GM12873 (cell line): ENCODE data around the gene CRLF2.

Experiments used
- TF ChIP-seq, protein P1 (sequence below): IDR thresholded peaks from 2 replicates; pipeline ENCODE4 v1.5.1; 2012; ENCODE audit warnings: low read depth, mild to moderate bottlenecking, moderate library complexity, low read length, control low read depth; ENCODE audit not compliant: insufficient read depth; ENCODE audit errors: missing control alignments

Gene CRLF2

DNA sequence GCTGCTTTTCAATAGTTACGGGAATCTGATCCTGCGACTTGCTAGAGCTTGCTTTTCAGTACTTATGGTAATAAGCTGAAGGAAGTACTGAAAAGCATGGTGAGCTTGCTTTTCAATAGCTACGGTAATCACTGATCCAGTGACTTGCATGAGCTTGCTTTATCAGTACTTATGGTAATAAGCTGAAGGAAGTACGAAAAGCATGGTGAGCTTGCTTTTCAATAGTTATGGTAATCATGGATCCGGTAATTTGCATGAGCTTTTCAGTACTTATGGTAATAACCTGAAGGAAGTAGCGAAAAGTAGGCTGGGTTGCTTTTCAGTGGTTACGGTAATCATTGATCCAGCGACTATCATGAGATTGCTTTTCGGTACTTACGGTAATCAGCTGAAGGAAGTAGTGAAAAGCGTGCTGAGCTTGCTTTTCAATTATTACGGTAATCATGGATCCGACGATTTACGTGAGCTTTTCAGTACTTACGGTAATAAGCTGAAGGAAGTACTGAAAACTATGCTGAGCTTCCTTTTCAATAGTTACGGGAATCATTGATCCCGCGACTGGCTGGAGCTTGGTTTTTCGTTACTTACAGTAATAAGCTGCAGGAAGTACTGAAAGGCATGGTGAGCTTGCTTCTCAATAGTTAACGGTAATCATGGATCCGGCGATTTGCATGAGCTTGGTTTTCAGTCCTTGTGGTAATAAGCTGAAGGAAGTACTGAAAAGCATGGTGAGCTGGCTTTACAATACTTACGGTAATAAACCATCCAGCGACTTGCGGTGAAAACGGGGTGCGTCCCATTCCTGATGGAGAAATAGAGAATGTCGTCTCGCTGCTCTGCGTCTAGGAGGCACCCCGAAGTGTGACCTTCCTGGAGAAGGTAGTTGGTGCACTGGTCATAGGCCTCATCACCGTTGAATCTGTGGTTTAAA is 6.5 kb downstream of the CRLF2 start:
- TF ChIP-seq, protein P1, sequence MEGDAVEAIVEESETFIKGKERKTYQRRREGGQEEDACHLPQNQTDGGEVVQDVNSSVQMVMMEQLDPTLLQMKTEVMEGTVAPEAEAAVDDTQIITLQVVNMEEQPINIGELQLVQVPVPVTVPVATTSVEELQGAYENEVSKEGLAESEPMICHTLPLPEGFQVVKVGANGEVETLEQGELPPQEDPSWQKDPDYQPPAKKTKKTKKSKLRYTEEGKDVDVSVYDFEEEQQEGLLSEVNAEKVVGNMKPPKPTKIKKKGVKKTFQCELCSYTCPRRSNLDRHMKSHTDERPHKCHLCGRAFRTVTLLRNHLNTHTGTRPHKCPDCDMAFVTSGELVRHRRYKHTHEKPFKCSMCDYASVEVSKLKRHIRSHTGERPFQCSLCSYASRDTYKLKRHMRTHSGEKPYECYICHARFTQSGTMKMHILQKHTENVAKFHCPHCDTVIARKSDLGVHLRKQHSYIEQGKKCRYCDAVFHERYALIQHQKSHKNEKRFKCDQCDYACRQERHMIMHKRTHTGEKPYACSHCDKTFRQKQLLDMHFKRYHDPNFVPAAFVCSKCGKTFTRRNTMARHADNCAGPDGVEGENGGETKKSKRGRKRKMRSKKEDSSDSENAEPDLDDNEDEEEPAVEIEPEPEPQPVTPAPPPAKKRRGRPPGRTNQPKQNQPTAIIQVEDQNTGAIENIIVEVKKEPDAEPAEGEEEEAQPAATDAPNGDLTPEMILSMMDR, result no peak

DNA sequence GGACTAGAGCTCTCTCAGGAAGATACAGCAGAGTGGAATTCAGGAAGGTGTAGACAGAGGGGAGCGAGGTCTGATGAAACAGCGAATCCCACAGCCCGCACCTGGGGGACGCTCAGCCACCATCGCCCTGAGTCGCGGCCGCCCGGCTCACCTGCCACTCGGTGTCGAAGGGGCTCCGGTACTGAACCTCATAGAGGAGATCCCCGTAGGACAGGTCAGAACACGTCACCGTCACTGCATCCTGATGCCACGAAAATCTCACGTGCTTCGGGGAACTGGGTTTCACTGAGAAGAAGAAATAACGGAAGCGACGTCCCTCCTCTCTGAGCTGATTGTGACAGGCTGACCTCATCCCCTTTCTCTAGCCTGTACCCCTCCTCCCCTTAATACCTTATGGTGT is 10.2 kb downstream of the CRLF2 start:
- TF ChIP-seq, protein P1, result no peak

DNA sequence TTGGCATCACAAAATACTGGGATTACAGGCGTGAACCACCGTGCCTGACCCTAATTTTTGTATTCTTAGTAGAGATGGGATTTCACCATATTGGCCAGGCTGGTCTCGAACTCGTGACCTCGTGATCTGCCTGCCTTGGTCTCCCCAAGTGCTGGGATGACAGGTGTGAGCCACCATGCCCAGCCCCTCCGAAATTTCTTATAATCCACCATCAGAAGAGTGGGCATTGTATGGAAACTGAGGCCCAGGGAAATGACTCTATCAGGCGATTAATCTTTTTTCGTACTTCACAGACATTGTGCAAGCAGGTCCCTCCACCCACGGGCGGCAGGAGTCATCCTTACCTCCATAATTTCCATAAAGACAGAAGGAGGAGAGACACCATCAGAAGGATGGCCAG is 16.0 kb downstream of the CRLF2 start:
- TF ChIP-seq, protein P1, result no peak

DNA sequence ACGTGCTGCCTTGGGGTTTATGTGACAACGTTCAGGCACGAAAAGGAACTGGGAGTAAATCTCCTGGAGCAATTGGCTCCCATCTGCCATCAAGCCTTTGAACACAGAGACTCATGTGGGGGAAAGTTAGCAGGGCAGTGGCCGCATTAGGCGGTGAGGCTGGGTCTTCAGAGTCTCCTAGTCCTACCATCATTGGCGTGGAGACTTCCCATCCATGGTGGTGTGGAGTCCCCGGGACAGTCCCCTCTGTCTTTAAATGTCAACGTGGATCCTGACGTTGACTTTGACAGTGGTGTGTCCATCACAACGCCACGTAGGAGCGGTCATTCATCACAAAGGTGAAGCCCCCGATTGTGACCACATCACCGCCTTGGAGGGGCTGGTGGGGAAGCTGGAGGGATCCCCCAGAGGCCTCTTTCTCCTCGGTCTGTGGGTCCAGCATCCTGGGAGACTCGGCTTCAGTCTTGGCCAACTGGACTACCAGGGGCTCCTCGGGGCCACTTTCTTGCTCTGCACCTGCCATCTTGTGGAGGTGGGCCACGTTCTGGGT is 21.8 kb downstream of the CRLF2 start:
- TF ChIP-seq, protein P1, result no peak

DNA sequence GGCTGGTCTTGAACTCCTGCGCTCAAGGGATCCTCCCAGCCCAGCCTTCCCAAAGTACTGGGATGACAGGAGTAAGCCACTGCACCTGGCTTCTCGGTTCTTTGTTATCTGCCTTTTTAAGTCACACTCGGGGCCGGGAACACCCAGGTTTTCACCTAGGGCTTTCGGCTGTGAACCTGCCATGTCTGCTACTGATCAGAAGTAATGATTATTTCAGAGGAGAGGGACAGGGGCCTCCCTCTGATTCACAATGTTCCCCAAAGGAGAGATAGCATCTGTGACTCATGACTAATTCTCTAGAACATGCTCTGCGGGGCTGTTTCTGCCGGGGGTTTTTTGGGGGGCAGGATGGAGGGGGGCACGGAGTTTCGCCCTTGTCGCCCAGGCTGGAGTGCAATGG is 26.9 kb downstream of the CRLF2 start:
- TF ChIP-seq, protein P1, result no peak

DNA sequence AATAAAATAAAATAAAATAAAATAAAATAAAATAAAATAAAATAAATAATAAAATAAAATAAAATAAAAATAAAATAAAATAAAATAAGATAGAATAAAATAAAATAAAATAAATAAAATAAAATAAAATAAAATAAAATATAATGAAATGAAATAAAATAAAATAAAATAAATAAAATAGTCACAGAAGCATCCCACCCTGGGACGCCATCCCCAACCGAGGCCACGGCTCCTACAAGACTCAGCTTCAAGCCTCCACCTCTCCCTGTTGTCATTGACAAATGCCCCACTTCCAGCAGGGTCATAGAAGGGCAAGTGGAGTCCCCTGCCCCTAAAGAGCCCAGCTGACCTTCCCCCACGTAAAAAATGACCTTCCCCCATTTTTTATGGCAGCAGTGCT is 30.2 kb downstream of the CRLF2 start:
- TF ChIP-seq, protein P1, result no peak

DNA sequence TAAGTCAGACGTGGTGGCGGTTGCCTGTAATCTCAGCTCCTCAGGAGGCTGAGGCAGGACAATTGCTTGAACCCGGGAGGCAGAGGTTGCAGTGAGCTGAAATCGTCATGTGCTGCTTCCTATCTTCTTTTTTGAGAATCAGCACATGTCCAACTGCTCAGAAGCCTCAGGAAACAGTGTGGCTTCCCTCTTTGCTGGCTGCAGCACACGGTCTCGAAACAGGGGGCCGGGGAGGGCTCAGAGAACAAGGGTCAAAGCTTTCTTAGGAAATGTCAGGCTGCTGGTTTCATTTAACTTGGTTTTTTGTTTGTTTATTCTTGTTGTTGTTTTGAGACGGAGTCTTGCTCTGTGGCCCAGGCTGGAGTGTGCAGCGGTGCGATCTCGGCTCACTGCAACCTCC is 31.3 kb downstream of the CRLF2 start:
- TF ChIP-seq, protein P1, result no peak
